Daoy (cell line): ENCODE data around the gene NFATC4. TPM values are rescaled to one million over a fixed set of nuclear protein-coding genes. Genes with fewer than 3 reads are reported as not detected.
"Not testable (repeated sequence)": the region's sequence is repeated elsewhere in the genome, so short reads cannot be mapped to it uniquely, and the experiment has no call there.

Experiments
- DNase-seq: peaks from one replicate; pipeline ENCODE4 v3.0.0-alpha.2; 2015; ENCODE audit warnings: low read depth
- total RNA-seq: library from RNA; depleted of rRNA; stranded (reverse); fragments of >200 nt; shearing (Covaris generic); gene quantifications from 2 replicates; pipeline ENCODE4 v1.2.3, GENCODE V29; 2014

Gene NFATC4
- total RNA-seq, 1 experiment from 2014 or later = 14.5 TPM

DNA sequence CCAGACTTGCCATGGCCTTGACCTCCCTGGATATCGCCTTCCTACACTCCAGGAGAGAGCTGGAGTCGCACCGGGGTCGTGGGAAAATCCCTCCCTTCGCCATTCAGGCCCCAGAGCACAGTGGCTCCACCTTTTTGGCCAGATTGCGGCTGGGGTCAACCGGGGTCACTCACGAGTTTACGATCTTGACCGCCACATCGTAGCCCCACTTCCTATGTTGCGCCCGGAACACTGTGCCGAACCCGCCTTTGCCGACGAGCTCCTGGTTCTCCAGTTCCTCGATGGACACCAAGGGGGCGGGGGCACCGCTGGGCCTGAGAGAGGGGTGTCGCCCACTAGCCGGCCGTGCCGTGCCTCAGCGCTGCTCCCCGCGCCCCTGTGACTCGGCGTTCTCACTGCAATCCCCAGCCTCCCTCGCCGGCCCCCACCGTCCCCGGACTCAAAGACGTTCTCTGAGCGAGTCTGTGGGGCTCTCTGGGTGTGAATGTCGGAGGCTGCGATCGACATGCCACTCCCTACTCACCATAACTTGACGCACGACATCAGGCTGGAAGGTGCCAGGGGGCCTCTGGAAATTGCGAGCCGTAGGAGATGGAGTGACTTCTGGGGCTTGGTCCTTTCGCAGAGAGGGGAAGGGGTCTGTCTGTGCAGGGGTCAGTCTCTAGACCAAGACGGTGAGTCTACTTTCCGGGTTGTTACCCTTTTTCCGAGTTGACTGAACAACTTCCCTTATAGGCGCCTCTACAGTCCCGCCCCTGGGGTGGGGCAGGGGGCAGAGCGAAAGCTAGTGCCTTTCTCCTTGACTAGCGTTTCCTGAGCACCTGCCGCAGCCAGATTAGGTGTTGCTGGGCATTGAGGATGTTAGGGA, 28.5 kb upstream of the NFATC4 start, which contains the start of gene RIPK3:
RIPK3 (minus strand) TSS at position 708 of the 868 bp plus-strand sequence; CDS start at position 543, 165 bp downstream.
- DNase-seq = no peak

DNA sequence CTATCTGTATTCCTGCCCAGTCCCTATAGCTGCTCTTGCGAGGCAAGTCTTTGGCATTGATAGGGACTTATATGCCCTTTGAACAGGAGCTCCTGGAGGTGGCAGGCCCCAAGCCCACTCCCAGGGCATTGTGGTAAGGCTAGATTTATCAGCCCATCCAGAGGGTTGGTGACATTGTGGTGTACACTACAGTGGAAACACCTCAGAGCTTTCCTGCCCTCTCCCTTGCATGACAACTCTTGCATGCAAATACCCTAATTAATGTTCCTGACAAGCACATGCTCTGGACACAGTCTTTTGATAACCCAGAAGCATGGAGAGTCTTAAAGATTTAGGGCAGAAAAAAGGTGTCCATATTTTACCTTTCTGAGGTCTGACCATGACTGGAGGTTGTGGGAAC, 27.4 kb upstream of the NFATC4 start:
- DNase-seq = no peak

GRCh38 chr14:24342889-24343288, 25.1 kb upstream of the NFATC4 start:
- DNase-seq = no peak

DNA sequence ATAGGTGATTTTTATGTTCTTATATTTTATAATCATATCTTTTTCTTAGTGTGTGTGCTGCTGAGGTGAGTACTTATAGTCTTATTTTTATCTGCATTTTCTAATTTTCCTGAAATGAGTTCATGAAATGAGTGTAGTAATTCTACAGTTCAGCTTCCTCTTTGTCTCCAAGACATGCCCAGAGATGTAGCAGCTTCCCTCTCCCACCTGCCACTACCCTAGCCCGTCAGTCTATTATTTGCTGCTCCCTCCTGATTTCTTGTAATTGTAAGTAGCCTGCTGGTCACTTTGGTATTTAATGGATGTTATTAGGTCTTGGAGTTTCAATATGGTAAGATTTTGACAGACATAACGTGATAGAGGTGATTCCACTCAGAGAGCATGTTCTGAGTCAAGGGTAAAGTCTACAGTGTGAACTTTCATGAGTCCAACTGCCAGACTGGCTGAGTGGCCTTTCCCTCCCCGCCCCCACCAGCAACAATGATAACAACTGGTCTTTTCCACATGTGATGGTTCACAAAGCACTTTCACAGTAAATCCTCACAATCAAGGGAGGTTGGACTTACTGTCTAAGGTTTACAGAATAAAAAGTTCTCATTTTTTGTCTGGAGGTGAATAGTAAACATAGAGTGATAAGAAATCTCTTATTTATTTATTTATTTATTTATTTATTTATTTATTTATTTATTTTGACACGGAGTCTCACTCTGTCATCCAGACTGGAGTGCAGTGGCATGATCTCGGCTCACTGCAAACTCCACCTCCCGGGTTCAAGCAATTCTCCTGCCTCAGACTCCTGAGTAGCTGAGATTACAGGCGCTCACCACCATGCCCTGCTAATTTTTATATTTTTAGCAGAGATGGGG, 24.0 kb upstream of the NFATC4 start:
- no peak for DNase-seq

- DNase-seq = no peak
Observed at GRCh38 chr14:24347134-24347533, 20.9 kb upstream of the NFATC4 start.

DNA sequence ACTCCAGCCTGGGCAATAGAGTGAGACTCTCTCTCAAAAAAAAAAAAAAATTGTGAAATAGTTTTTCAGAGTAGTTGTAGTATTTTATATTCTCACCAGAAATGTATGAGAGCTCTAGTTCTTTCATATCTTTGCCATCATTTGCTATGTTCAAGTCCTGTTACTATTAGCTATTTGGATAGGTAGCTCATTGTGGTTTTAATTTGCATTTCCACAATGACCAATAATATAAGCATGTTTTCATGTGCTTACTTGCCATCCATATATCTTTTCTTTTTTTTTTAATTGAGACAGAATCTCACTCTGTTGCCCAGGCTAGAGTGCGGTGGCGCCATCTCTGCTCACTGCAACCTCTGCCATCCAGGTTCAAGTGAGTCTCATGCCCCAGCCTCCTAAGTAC, 19.8 kb upstream of the NFATC4 start:
- DNase-seq = no peak

GRCh38 chr14:24349742-24350141, 18.2 kb upstream of the NFATC4 start:
- DNase-seq = no peak

- DNase-seq = no peak
Observed at GRCh38 chr14:24351517-24351916, 16.5 kb upstream of the NFATC4 start.

- no peak for DNase-seq
Observed at GRCh38 chr14:24353559-24354481, 14.2 kb upstream of the NFATC4 start.

- DNase-seq = not testable (repeated sequence)
Observed at GRCh38 chr14:24354482-24354825, 13.5 kb upstream of the NFATC4 start.

GRCh38 chr14:24355009-24355408, 13.0 kb upstream of the NFATC4 start:
- no peak for DNase-seq

DNA sequence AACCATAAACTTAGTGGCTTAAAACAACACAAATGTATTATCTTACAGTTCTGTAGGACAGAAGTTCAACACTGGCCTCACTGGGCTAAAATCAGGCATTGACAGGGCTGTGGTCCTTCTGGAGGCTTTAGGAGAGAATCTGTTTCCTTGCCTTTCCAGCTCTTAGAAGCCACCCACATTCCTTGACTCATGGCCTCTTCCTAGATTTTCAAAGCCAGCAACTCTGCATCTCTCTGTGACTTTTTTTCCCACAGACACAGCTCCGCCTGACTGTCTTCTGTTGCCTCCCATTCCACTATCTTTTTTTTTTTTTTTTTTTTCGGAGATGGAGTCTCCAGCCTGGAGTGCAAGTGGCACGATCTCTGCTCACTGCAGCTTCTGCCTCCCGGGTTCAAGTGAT, 11.8 kb upstream of the NFATC4 start:
- no peak for DNase-seq

- DNase-seq = no peak
Observed at GRCh38 chr14:24360281-24360680, 7.7 kb upstream of the NFATC4 start.

DNA sequence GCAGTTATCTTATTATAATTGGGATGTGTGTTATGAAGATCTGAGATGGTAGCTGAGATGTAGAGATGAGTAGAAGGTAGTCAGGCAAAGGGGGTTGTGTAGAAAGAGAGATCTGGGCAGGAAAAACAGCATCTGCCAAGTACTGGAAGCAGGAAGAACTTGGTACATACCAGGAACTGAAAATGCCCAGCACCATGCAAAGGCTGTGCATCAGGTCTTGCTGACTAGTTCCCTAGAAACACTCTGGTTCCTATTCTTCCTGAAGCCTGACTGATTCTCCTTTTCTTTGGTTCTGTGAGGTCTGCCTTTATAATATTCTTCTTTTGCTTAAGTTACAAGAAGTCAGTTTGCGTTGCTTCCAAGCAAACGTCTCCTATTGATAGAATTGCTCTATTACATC, 6.7 kb upstream of the NFATC4 start:
- no peak for DNase-seq

DNA sequence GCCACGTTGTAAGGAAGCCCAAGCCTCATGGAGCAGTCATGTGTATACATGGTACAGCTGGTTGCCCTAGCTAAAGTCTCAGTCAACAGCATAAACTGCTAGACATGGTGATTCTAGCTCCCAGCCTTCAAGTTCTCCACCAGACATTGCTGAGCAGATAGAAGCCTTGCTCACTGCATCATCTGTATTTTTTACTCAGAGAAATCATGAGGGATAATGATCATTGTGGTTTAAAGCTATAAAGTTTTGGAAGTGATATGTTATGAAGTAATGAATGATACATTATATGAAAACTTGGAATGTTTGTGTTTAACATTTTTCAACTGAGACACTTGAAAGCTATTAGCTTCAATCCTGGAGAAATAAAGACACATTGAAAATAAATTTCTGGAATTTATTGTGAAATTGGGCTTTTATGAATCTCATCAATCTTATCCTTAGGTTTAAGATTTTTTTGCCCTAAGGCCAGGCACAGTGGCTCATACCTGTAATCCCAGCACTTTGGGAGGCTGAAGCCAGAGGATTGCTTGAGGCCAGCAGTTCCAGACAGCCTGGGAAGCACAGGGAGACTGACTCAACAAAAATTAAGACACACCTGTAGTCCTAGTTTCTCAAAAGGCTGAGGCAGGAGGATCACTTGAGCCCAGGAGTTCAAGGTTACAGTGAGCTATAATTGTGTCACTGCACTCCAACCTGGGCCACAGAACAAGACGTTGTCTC, 5.6 kb upstream of the NFATC4 start:
- no peak for DNase-seq

DNA sequence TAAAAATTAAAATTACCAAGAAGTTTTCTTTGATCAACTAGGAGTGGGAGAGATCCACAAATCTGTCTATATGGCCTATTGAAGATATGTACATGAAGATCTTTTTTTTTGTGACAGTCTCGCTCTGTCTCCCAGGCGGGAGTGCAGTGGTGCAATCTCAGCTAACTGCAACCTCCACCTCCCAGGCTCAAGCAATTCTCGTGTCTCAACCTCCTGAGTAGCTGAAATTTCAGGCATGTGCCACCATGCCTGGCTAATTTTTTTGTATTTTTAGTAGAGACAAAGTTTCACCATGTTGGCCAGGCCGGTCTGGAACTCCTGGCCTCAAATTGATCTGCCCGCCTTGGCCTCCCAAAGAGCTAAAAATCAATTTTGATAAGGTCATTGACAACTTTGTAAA, 4.6 kb upstream of the NFATC4 start:
- DNase-seq = no peak

GRCh38 chr14:24364841-24365240, 3.1 kb upstream of the NFATC4 start:
- no peak for DNase-seq

DNA sequence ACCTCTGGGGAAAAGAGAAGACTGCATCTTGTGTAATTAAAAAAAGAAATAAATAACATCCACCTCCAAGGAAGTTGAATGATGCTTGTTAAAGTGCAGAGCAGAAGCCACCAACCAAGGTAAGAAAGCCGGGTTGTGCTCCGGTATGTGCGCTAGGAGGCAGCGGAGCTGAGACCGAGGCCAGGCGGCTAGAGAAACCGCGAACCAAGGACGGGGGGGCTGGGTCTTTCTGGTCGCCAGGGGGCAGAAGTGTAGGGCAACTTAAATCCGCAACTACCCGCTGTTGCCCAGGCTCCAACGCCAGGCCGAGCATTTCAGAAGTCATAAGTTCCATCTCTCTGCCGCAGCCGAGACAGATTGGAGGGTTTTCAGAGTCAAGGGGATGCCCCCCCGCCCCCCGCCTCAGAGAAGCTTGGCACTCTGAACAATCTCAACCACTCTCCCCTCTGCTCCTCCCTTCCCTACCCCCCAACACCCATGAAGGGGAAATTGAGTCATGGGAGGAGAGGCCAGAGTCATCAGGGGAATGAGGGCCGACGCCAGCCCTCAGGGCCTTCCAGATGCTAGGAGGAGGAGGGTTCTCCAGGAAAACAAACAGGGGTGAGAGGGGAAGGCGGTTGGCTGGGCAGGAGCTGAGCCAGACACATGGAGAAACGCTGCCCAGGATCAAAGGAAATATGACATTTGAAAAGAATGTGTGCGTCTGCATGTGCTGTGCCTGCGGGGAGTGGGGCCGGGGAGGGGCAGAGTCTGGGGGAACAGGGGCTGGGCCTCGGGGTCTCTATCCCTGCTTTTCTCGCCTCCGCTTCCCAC, 2.2 kb upstream of the NFATC4 start:
- DNase-seq = peak; percentile 93

DNA sequence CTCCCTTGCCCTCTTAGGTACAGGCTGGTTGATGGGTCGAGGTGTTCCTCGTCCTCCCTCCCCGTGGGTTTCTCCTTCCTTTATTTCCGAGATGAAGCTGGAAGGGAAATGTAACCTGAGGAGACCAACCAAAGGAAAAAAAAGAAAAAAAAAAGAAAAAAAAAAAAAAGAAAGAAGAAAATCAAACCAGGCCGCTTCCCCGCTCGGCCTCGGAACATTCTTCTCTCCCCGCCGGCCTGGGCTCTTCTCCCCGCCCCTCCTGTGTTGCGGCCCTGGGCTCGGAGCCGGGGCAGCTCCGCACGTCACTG, 1.6 kb upstream of the NFATC4 start:
- no peak for DNase-seq

- DNase-seq = peak; percentile 97
Observed at GRCh38 chr14:24366721-24367513, 1.1 kb upstream of the NFATC4 start.
